NCI-H2107 (cell line): ENCODE measurements around the gene NDST3.
"Not testable (repeated sequence)": the region's sequence is repeated elsewhere in the genome, so short reads cannot be mapped to it uniquely, and the experiment has no call there.

Experiments used
- DNase-seq: peaks from one replicate; lab custom pipeline; 2025; lab: John Stamatoyannopoulos, UW

The NDST3 gene

DNA sequence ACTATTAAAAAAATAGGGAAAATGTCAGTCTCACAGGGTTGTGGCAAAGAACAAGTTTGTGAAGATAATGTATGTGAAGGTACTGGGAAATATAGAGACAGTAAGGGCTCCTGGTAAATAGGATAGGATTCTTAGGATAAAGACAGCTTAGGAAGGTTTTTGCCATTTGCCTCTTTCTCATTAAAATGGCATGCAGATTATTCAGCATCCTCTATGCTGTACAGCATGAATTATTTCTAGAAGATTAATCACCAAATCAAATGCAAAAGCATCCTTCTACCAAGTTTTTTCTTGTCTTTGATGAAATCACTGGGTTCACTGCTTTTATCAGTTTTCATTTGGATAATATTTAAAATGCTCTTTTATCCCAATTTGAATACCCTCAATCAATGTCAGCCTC lies 142.8 kb downstream of the NDST3 start:
- no peak for DNase-seq

DNA sequence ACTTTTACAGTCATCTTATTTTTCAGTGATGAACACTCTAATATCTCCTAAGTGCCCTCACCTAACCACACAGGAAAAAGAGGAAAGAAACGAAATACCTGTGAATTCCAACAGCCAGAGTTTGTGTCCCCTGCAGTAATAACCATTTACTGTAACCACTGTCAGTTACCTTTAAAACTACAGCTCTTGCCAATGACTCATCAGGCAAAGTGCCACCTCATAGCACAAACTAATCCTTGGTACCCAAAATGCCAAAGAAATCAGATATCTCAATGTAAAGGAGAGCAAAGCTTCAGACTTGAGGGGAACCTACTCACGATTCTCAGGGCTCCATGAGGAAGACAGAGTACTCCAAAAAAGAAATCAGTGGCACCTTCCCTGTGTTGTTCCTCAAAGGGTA lies 146.5 kb downstream of the NDST3 start:
- no peak for DNase-seq

GRCh38 chr4:118190903-118191302 lies 156.6 kb downstream of the NDST3 start:
- no peak for DNase-seq

DNA sequence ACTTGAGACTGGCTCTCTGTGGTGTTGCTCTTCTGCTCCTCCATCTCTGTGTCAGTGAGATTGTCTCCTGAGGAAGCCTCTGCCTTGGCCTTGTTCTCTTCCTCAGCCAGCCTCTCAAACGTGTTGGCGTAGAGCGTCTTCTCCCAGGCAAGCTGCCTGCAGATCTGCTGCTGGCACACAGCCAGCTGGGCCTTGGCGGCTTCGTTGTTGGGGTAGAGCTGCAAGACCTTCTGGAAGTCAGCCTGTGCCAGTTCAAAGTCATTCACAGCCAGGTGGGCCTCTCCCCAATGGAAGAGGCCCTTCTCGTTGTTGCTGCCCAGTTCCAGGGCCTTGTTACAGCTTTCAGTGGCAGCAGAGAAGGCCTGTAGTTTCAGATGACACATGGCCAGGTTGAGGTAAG lies 159.1 kb downstream of the NDST3 start:
- DNase-seq: no peak

GRCh38 chr4:118206627-118207026 lies 172.3 kb downstream of the NDST3 start:
- no peak for DNase-seq

- no peak for DNase-seq
Observed at GRCh38 chr4:118213101-118213500, 178.8 kb downstream of the NDST3 start.

DNA sequence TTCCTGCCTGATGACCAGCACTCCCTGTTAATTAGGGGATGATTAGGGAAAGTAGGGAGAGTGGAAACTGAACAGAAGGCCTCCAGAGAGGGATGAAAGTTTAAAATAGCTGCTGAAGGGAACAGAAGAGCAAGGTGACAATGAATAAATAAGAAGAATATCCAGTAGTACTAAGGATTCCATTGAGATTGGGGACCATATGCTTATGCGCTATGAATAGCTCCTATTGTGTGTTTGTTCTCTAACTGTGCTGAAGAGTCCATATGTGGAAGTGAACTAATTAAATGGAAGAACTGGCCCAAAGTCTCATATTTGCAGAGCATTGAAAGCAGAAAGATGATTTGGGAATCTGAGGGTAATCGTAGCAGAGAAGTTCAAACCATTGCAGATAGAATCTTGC lies 181.5 kb downstream of the NDST3 start:
- no peak for DNase-seq

GRCh38 chr4:118221227-118221800 lies 187.0 kb downstream of the NDST3 start:
- no peak for DNase-seq

- no peak for DNase-seq
Observed at GRCh38 chr4:118224243-118224829, 190.1 kb downstream of the NDST3 start.

DNA sequence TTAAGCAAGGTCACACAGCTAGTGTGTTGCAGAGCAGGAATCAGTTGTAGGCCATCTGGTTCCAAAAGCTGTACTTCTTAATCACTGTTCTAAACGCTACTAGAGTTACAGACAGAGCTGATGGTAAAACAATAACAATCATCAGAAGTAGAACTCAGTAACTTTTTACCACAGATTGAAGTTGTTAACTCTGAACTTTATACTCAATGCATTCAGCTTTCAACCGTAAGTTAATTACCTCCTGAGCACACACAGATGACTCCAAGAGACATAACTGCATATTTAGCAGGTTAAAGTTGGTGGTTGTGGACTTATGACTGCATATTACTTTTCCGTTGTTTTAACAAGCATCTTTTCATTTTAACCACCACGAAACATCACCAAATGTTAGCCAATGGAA lies 191.2 kb downstream of the NDST3 start:
- no peak for DNase-seq

DNA sequence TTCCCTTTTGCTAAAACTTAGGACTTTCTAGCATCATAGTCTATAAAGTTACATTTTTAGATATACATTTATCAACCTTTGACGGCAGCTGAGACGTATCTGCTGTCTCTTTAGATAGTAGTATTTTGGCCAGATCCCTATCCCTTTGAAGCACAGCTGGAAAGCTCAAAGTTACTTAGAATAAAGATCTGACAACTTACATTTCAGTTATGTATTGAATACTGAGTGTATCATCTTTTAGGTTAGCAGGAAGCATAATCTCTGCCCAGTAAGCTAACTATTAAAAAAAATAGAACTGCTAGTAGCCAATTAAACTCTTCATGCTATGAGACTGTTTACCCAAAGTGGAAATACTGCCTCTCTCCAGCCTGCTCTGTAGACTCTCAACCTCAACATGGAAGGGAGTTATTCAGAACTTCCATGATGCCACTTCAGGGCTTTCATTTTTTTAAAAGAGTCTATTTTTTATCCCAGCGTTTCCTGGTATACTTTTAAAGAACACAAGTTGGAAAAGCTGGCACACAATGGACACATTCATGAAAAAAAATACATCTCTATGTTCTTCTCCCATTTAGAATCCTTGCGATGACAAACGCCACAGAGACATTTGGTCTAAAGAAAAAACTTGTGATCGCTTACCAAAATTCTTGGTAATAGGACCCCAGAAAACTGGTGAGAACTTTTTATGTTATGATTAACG lies 192.2 kb downstream of the NDST3 start:
- no peak for DNase-seq

GRCh38 chr4:118235566-118236120 lies 201.4 kb downstream of the NDST3 start:
- DNase-seq: no peak

GRCh38 chr4:118237531-118237930 lies 203.2 kb downstream of the NDST3 start:
- no peak for DNase-seq

GRCh38 chr4:118249890-118250289 lies 215.6 kb downstream of the NDST3 start:
- no peak for DNase-seq

DNA sequence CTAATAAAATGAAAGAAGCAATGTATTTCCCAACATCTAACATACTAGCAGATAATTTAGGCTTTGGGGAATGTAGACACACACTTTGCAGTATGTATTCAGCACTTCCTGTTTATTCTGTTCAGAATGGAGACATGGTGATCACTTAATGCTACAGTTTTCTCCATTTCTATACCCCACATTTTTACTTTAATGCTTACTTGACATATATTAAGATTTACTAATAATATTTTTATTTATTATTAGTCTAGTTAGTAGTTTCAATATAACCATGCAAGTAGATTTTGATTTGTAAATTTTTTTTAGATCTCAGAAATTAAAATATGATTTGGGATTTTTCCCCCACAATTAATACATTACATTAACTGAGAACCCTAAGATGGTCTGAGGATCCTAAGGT lies 220.1 kb downstream of the NDST3 start:
- DNase-seq: no peak

DNA sequence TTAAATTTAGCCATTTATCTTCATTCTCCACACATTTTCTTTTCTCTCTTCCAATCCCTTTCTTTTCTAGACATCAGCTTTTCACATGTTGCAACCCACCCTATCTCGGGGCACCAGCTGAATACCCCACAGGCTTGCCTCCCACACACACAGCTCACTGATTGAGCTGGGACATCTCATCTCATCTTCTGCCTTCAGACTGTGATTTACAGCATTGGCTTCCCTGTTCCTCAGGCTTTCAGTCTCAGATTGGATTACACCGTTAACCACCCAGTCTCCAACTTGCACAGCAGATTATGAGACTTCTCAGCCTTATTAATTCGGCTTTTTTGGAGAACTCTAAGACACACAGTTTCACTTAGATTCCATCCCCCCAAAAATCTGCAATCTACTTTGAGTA lies 224.8 kb downstream of the NDST3 start:
- DNase-seq: no peak

DNA sequence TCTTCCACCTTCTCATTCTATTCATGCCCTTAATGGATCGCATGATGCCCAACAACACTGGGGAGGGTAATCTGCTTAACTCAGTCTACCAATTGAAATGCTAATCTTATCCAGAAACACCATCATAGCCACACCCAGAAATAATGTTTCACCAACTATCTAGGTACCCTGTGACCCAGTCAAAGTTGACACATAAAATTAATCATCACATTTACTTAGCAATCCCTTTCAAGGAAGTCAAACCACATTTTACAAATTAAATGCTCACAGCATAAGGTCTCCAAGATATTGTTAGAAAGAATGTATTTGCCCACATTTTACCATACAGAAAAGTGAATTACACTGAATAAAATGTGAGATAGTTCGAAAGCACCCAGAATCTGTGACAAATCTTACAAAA lies 226.0 kb downstream of the NDST3 start:
- no peak for DNase-seq

- no peak for DNase-seq
Observed at GRCh38 chr4:118264096-118264495, 229.8 kb downstream of the NDST3 start.

DNA sequence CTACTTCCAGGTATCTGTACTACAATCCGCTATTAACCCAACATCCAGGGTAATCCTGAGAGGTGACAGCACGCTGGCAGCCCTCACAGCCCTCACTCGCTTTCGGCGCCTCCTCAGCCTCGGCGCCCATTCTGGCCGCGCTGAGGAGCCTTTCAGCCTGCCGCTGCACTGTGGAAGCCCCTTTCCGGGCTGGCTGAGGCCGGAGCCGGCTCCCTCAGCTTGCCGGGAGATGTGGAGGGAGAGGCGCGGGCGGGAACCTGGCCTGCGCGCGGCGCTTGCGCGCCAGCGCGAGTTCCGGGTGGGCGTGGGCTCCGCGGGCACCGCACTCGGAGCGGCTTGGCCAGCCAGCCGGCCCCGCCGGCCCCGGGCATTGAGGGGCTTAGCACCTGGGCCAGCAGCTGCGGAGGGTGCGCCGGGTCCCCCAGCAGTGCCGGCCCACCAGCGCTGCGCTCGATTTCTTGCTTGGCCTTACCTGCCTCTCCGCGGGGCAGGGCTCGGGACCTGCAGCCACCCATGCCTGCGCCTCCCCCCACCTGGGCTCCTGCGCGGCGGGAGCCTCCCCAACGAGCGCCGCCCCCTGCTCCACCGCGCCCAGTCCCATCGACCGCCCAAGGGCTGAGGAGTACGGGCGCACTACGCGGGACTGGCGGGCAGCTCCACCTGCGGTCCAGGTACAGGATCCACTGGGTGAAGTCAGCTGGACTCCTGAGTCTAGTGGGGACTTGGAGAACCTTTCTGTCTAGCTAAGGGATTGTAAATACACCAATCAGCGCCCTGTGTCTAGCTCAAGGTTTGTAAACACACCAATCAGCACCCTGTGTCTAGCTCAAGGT lies 231.2 kb downstream of the NDST3 start:
- no peak for DNase-seq

- DNase-seq: not testable (repeated sequence)
Observed at GRCh38 chr4:118266145-118266496, 231.8 kb downstream of the NDST3 start.

DNA sequence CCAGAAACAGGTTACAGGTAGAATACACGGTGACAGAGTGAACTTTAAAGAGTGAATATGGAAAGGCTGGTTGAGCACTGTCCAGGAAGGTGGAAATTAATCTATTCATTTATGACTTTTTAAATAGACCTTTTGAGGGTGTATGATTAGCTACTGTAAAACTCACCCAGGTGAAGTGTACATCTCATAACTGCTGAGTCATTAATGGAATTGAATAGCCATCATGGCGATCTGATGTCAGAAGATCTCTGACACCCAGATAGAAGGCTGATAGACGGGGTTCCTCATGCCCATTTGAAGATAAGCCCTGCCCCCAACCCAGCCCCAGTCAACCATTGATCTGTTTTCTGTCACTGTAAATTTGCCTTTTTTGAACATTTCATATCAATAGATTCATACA lies 234.5 kb downstream of the NDST3 start:
- no peak for DNase-seq

- no peak for DNase-seq
Observed at GRCh38 chr4:118270492-118270891, 236.2 kb downstream of the NDST3 start.

- no peak for DNase-seq
Observed at GRCh38 chr4:118271788-118272187, 237.5 kb downstream of the NDST3 start.
